GM18520 (cell line): ENCODE measurements around the gene NSF.
"Not testable (repeated sequence)": the region's sequence is repeated elsewhere in the genome, so short reads cannot be mapped to it uniquely, and the experiment has no call there.

Source experiments
- ATAC-seq: cut with Tn5 transposase; IDR thresholded peaks from one replicate; pipeline ENCODE4 v1.9.1; 2021; ENCODE audit not compliant: unreplicated experiment

The NSF gene

DNA sequence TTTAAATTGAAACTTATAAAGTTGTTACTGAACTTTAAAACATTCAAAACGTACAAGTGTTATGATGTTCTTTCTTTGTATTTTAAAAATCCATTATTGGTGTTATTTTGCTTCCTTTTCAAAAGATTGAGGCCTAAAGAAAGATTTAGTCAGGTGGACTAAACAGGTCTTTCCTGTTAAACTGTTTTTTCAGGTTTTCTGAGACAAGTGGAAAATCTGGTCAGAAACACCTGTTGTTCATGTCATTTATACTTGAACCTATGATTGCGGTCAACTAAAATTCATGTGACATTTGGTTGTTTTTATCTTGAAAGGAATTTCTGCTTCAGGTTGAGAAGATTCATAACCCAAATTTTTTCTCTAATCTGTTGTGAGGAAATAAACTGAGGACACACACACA is 108.5 kb downstream of the NSF start:
- not testable (repeated sequence) for ATAC-seq

GRCh38 chr17:46717999-46718398 is 127.5 kb downstream of the NSF start:
- ATAC-seq = no peak

DNA sequence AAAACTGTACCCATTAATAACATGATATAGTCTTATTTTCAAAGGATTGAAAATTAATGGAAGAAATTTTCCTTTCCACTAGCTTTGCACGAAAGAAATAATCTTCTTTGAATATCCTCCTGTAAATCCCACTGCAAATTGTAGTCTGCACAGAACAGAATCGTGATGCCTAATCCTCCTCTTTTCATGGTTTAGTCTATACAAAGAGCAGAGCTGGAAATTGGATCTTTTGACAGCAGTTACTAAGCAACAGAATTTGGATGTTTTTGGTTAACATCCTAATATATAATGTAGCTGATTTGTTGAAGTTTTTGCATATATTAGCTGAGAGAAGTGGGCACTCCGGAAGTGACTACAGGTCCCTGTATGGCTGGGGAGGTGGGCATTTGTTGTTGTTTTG is 129.4 kb downstream of the NSF start:
- no peak for ATAC-seq

DNA sequence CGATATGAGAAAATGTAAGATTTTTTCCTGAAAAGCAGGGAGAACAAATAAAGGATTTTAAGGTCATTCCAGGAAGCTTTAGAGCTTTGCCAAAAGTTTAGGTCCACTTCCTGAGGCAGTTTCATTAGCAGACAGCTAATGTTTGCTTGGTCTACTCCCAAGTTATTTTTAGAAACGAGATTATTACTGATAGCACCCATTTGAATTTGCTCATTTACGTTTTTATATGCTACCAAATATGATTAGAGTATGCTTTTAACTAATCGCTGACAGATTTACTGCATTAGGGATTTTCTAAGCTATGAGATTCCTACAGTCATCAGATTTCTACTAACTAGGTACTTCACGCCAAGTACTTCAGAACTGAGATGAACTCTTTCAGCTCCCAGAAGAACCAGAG is 129.9 kb downstream of the NSF start:
- ATAC-seq = no peak

DNA sequence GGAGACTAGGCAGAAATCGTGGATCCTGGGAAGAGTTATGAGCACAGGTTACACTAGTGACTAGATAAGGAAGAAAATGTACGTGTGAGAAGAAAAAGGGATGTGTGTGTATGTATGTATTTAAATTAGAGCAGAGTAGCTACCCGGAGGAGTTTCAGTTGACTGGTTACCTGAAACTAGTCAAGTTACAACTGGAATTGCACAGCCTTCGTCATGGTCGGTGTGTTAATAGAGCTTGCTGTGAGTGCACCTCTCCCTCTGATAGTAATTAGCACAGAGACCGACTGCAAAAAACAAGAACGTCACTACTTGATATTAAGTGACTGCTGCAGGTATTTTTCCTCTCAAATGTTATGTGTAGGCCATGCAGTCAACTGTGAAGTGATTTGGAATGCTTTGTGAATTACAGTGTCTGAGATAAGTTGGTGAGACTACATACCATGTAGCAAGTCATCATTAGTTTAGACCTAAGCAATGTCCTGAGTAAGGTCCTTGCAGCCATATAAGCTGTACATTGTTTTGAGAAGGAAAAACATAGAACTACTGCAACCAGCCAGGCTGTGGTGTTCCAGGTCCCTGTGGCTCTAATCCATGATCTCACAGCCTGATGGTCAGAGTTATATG is 132.3 kb downstream of the NSF start:
- no peak for ATAC-seq

DNA sequence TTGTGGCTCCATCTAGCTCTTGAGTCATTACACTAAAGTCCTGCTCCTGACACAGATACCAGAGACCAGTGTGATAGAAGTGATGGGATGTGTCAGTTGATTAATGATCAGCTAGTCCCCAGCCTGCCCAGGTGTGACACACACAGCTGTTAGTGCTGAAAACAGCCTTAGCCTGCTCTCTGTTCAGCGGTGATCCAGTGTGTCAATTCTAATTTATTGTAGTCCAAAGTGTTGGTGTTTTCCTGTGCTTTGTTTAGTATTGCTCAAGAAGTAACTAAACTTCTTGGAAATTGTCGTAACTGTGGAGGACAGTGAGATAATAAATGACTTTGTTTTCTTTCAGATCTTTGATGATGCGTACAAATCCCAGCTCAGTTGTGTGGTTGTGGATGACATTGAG is 135.7 kb downstream of the NSF start:
- ATAC-seq = no peak

- ATAC-seq = no peak
These were observed 137.3 kb downstream of the NSF start for GRCh38 chr17:46727572-46728348.

DNA sequence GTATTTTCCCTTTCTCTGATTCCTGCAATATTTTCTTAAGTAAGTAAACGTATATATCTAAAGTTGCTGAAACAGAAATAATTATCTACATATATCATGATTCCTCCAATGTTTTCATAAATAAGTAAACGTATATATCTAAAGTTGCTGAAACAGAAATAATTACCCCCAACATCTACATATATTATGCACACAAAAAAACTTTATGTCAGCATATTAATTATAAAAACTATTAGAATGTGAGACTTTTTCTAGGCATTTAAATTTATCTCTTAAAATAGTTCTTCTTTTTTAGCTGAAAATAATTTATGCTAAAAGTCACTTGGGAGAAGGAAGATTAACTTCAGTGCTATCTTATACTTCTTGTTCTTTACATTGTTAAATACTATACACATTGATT is 139.6 kb downstream of the NSF start:
- ATAC-seq = no peak

DNA sequence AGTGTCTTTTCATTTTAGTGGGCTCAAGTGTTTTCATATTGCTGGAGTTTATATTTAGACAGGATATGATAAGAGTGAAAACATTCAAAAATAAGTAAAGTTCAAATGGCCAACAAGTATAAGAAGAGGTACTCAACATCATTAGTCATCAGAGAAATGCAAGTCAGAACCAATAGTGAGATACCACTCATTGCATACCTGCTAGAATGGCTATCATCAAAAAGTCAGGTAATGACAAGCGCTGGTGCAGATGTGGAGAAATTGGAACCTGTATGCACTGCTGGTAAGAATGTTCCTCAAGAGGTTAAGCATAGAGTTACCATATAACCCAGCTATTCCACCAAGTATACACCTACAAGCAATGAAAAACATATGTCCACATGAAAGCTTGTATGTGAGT is 140.2 kb downstream of the NSF start:
- ATAC-seq = no peak

- ATAC-seq = no peak
These were observed 141.7 kb downstream of the NSF start for GRCh38 chr17:46732160-46732559.

DNA sequence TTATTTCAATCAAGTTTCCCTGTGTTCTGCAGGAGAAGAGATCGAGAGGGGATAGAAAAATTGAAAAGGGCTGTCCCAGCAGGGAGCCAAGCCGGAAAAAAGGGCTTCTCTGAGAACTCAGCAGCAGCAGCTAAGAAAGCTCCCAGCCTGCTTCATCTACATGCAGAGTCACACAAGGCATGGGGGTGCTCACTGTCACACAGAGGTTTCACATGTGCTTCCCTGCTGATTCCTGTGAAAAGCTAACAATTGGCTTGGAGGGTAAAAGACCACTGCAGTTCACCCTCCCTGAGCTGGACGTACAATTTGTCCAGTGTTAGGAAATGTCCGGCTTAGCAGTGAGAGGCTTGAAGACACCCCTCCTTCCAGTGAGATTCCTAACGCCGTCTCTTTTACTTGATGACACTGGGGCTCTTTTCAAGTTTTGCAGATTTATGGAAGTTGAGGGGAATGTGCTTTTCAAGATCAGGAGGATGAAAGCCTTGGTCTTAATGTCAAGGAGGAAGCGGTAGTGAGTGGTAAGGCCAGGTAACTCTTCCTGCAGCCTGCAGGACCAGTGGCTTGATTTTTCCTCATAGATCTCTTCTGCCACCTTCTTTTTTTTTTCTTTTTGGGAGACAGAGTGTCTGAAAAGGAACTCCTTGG is 142.4 kb downstream of the NSF start:
- no peak for ATAC-seq

- ATAC-seq = no peak
These were observed 143.5 kb downstream of the NSF start for GRCh38 chr17:46733837-46734475.

DNA sequence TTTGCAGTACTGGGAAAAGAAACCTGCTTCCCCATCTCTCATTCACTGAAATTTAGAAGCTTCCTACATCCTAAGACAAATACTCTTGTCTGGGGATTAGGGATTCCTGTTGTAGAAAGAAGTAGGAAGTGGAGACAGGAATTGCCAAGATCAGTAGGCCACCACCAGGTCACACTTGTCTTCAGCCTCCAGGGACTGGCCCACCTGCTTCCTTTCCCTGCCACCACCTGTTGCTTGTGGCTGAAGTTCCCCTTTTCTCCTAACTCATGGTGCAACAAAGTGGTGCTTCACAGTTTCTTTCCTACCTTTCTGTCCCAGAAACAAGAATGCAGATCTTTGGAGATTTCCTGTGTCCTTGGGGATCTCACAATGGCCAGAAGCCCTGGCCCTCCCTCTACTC is 145.6 kb downstream of the NSF start:
- ATAC-seq = no peak

DNA sequence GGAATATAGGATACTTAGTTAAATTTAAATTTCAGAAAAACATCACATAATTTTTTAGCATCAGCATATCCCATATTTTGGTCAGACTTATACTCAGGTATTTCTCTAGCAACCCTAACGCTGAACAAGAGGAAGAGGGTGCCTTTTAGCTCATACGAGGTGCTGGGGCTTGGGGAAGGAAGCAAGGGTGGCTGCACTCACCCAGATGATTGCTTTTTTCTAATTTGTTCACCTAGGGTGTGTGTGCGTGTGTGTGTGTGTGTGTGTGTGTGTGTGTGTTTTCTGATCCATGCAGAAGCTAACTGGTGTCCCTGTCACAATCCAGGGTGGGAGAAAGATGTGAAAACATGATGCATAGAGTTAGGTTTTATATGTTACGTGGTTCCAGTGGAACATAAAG is 146.9 kb downstream of the NSF start:
- ATAC-seq = no peak

- no peak for ATAC-seq
These were observed 148.1 kb downstream of the NSF start for GRCh38 chr17:46738544-46738943.

DNA sequence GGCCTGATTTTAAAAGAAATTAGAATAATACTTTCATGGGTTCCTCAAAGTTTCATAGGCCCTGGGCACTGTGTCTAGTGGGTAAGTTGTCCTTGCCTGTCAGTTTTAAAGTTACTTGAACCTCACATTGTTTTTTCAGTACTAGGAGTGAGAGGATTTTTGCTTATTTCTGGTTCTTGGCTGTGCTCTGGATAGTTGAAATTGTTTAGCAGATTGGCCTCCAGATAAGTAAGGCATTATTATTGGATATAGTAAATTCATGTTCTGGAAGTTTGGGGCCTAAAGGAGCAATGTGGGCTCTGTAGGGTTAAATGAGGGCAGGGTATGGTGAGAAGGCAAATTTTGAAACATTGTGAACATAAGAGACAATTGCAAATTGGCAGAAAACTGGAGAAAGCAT is 149.5 kb downstream of the NSF start:
- ATAC-seq = no peak

DNA sequence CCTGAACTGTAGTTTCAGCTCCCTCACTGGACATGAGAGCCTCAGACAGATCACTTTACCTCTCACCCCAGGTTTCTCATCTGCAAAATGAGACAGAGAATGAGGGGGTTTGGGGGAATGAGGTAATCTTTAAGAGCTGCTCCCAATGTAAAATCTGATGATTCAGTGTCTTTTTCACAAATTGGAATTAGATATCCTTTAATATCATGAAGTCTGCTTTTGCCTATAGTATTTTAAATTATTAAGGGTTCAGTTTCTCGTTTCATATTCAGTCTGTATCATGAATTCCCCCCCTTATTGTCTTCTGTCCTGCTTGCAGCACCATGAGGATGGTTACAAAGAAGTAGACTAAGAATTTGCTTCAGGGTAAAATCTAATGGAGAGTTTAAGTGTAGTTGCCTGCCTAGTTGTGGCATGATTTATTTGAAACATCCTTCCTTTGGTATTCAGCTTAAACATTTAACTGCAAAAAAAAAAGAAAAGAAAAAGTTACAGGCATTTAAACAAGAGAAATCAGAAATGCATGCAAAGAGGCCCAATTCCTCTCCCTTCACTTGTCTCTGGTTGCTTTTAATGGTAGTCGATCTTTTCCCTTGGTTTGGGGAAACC is 150.8 kb downstream of the NSF start:
- ATAC-seq = no peak

DNA sequence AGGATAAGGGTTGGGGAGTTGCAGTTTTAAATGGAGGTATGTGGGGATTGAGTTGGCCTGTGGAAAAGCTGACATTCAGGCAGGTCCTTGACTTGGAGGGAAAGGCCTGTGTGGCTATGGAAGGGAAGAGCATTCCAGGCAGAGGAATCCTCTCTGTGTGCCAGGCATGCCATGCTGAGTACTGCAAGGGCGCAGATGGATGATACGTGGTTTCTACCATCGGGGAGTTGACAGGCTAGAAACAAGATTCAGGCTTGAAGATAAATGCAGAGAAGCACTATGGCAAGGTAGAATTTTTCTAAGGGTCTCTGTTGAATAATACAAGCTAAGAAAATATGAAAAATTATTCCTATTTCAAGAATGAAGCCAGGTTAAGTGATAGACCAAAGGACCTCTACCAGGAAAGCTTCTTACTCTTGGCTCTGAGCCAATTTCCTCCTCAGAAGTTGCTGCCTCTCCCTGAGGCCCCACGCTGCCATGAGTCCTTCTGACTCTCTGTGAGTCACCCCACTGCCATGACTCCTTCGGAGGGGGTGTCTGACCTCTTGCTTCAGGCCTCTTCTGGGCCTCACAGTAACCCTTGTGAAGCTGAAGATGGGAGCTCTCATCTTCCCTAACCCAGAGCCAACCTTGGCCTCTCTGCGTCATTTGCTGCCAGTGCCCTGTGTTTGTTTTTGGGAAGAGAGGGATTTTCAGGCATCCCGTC is 152.2 kb downstream of the NSF start:
- no peak for ATAC-seq

GRCh38 chr17:46744441-46744840 is 154.0 kb downstream of the NSF start:
- ATAC-seq = no peak

- no peak for ATAC-seq
These were observed 154.9 kb downstream of the NSF start for GRCh38 chr17:46745376-46745775.

GRCh38 chr17:46751425-46751824 is 161.0 kb downstream of the NSF start:
- ATAC-seq = no peak
